HG02610 (cell line): ENCODE data around the gene PIK3AP1.
"Not testable (repeated sequence)": the region's sequence is repeated elsewhere in the genome, so short reads cannot be mapped to it uniquely, and the experiment has no call there.

Experiments
- ATAC-seq: cut with Tn5 transposase; IDR thresholded peaks from one replicate; pipeline ENCODE4 v1.9.1; 2021; ENCODE audit warnings: mild to moderate bottlenecking, moderate library complexity; ENCODE audit not compliant: unreplicated experiment

Gene PIK3AP1

GRCh38 chr10:96720422-96721206, at the start of gene PIK3AP1:
PIK3AP1 (minus strand) TSS chr10:96720514; CDS start chr10:96720394, 120 bp downstream.
- ATAC-seq = peak; percentile 49

GRCh38 chr10:96768136-96768535, 47.8 kb upstream of the PIK3AP1 start:
- no peak for ATAC-seq

- no peak for ATAC-seq
Observed at GRCh38 chr10:96767611-96768010, 47.3 kb upstream of the PIK3AP1 start.

- ATAC-seq = no peak
Observed at GRCh38 chr10:96765406-96766240, 45.3 kb upstream of the PIK3AP1 start.

GRCh38 chr10:96764425-96765060, 44.2 kb upstream of the PIK3AP1 start:
- ATAC-seq = peak; percentile 75

- peak; percentile 91 for ATAC-seq
Observed at GRCh38 chr10:96758423-96758822, 38.1 kb upstream of the PIK3AP1 start.

GRCh38 chr10:96756111-96756903, 36.0 kb upstream of the PIK3AP1 start:
- ATAC-seq = peak; percentile 34

GRCh38 chr10:96753956-96754355, 33.6 kb upstream of the PIK3AP1 start:
- no peak for ATAC-seq

GRCh38 chr10:96752375-96752774, 32.1 kb upstream of the PIK3AP1 start:
- no peak for ATAC-seq

- not testable (repeated sequence) for ATAC-seq
Observed at GRCh38 chr10:96750316-96750715, 30.0 kb upstream of the PIK3AP1 start.

- peak; percentile 90 for ATAC-seq
Observed at GRCh38 chr10:96747734-96748550, 27.6 kb upstream of the PIK3AP1 start.

- ATAC-seq = no peak
Observed at GRCh38 chr10:96746503-96746902, 26.2 kb upstream of the PIK3AP1 start.

GRCh38 chr10:96745950-96746349, 25.6 kb upstream of the PIK3AP1 start:
- ATAC-seq = no peak

GRCh38 chr10:96743988-96744585, 23.8 kb upstream of the PIK3AP1 start:
- no peak for ATAC-seq

- ATAC-seq = not testable (repeated sequence)
Observed at GRCh38 chr10:96741557-96741956, 21.2 kb upstream of the PIK3AP1 start.

GRCh38 chr10:96740579-96741281, 20.4 kb upstream of the PIK3AP1 start:
- ATAC-seq = peak; percentile 62

- ATAC-seq = no peak
Observed at GRCh38 chr10:96740141-96740540, 19.8 kb upstream of the PIK3AP1 start.

- peak; percentile 73 for ATAC-seq
Observed at GRCh38 chr10:96737307-96737902, 17.1 kb upstream of the PIK3AP1 start.
